ENCODE data around the gene ZC3H13. TPM values are rescaled to one million over a fixed set of nuclear protein-coding genes. Genes with fewer than 3 reads are reported as not detected.

ZC3H13 gene
- total RNA-seq, 1 donor from 2014 or later = 44.3 TPM

GRCh38 chr13:45926741-45927140 is 125.8 kb downstream of the ZC3H13 start:
- H3K4me1 Mint-ChIP-seq (ENCODE audit: unreplicated experiment) = no peaks in the 10 kb centered on the region
- DNase-seq (ENCODE audit: extremely low spot score, unreplicated experiment) = no peak
- H3K9me3 Mint-ChIP-seq (ENCODE audit: unreplicated experiment) = no peaks in the 10 kb centered on the region
- no peak overlapping the region for H3K27ac Mint-ChIP-seq (ENCODE audit: unreplicated experiment)
- no peak for TF ChIP-seq CTCF (IDR thresholded peaks at IDR 0.05)
- no peaks in the 10 kb centered on the region for H3K36me3 Mint-ChIP-seq (ENCODE audit: unreplicated experiment)
- no peak overlapping the region for H3K4me3 Mint-ChIP-seq (ENCODE audit: unreplicated experiment)
- H3K27me3 Mint-ChIP-seq (ENCODE audit: unreplicated experiment) = peaks cover 6% of the 10 kb centered on the region

- TF ChIP-seq CTCF (IDR thresholded peaks at IDR 0.05) = no peak
- peaks cover 6% of the 10 kb centered on the region for H3K27me3 Mint-ChIP-seq (ENCODE audit: unreplicated experiment)
- H3K4me1 Mint-ChIP-seq (ENCODE audit: unreplicated experiment) = no peaks in the 10 kb centered on the region
- H3K9me3 Mint-ChIP-seq (ENCODE audit: unreplicated experiment) = no peaks in the 10 kb centered on the region
- H3K4me3 Mint-ChIP-seq (ENCODE audit: unreplicated experiment) = no peak overlapping the region
- H3K36me3 Mint-ChIP-seq (ENCODE audit: unreplicated experiment) = no peaks in the 10 kb centered on the region
- DNase-seq (ENCODE audit: extremely low spot score, unreplicated experiment) = no peak
- no peak overlapping the region for H3K27ac Mint-ChIP-seq (ENCODE audit: unreplicated experiment)
These were observed 127.4 kb downstream of the ZC3H13 start for GRCh38 chr13:45925151-45925550.

- H3K27me3 Mint-ChIP-seq (ENCODE audit: unreplicated experiment) = peaks cover 9% of the 10 kb centered on the region
- no peaks in the 10 kb centered on the region for H3K36me3 Mint-ChIP-seq (ENCODE audit: unreplicated experiment)
- TF ChIP-seq CTCF (IDR thresholded peaks at IDR 0.05) = no peak
- H3K4me1 Mint-ChIP-seq (ENCODE audit: unreplicated experiment) = no peaks in the 10 kb centered on the region
- H3K4me3 Mint-ChIP-seq (ENCODE audit: unreplicated experiment) = no peak overlapping the region
- peaks cover 4% of the 10 kb centered on the region for H3K9me3 Mint-ChIP-seq (ENCODE audit: unreplicated experiment)
- no peak overlapping the region for H3K27ac Mint-ChIP-seq (ENCODE audit: unreplicated experiment)
- DNase-seq (ENCODE audit: extremely low spot score, unreplicated experiment) = no peak
These were observed 131.3 kb downstream of the ZC3H13 start for GRCh38 chr13:45921162-45921736.

GRCh38 chr13:45918597-45918996 is 133.9 kb downstream of the ZC3H13 start:
- Mint-ChIP-seq H3K36me3 (ENCODE audit: unreplicated experiment) (no peaks in the 10 kb centered on the region), H3K27me3 (ENCODE audit: unreplicated experiment) (peaks cover 9% of the 10 kb centered on the region), H3K4me3 (ENCODE audit: unreplicated experiment) (no peak overlapping the region), H3K4me1 (ENCODE audit: unreplicated experiment) (no peaks in the 10 kb centered on the region), H3K27ac (ENCODE audit: unreplicated experiment) (no peak overlapping the region), H3K9me3 (ENCODE audit: unreplicated experiment) (peaks cover 4% of the 10 kb centered on the region)
- TF ChIP-seq CTCF (IDR thresholded peaks at IDR 0.05) = no peak
- no peak for DNase-seq (ENCODE audit: extremely low spot score, unreplicated experiment)

GRCh38 chr13:45917019-45917418 is 135.5 kb downstream of the ZC3H13 start:
- no peaks in the 10 kb centered on the region for H3K36me3 Mint-ChIP-seq (ENCODE audit: unreplicated experiment)

More at GRCh38 chr13:45917019-45917418, 135.5 kb downstream of the ZC3H13 start:
- H3K27ac Mint-ChIP-seq (ENCODE audit: unreplicated experiment) = no peak overlapping the region
- H3K4me1 Mint-ChIP-seq (ENCODE audit: unreplicated experiment) = no peaks in the 10 kb centered on the region
- TF ChIP-seq CTCF (IDR thresholded peaks at IDR 0.05) = no peak
- peaks cover 4% of the 10 kb centered on the region for H3K9me3 Mint-ChIP-seq (ENCODE audit: unreplicated experiment)
- DNase-seq (ENCODE audit: extremely low spot score, unreplicated experiment) = no peak
- H3K4me3 Mint-ChIP-seq (ENCODE audit: unreplicated experiment) = no peak overlapping the region
- H3K27me3 Mint-ChIP-seq (ENCODE audit: unreplicated experiment) = peaks cover 8% of the 10 kb centered on the region
